GM21786 (cell line): Measurements from ENCODE around the gene RIGI.
"Not testable (repeated sequence)": the region's sequence is repeated elsewhere in the genome, so short reads cannot be mapped to it uniquely, and the experiment has no call there.

Source experiments
- ATAC-seq: cut with Tn5 transposase; IDR thresholded peaks from one replicate; pipeline ENCODE4 v1.9.1; 2021; ENCODE audit not compliant: unreplicated experiment

The RIGI gene

DNA sequence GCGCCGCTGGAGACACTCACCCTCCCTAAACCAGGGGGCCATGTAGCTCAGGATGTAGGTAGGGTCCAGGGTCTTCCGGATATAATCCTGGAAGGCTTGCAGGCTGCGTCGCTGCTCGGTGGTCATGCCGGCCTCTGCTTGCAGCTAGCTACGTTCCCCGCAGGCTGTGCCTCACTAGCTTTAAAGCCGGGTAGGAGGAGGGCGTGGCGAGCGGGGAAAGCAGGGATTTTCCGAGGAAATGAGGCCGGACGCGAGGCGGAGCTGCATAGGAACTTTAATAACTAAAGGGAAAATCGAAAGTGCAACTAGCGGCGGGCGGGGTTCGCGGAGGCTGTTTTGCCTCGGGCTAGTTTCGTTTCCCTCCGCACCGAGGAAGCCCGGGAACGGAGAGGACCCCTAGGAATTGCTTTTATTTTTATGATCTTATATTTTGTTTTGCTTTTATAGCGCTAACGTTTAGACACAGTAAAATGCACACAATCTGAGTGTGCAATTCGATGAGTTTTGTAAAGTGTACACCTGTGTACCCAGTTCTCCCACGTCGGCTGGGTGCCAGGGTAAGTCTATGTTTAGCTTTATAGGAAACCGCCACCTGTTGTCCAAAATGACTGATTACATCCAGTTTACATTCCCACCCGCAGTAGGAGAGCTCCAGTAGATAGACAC is at the start of gene RIGI:
Gene RIGI (minus strand): TSS at position 156 of the 666 bp plus-strand sequence. CDS start 30 bp downstream, at position 126.
- ATAC-seq = peak; percentile 75

GRCh38 chr9:32574858-32575257 is 48.9 kb upstream of the RIGI start:
- ATAC-seq = no peak

DNA sequence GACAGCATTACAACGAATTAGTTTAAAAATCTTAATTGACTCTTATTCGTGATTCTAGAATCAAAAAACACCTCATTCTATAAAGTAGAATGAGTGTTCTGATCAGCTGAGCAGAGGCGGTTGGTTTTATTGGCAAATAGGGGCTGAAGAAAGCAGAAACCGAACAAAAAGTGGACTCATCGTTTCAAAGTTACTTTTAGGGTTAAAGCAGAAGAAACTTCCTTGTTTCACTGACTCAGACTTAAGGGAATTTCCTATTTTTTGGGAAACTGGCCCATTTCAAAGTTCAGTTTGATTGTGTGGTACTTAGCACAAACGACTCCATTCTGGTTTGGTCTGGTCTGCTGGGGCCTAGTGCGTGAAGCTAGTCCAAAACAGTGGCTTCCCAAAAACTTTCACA is 47.8 kb upstream of the RIGI start:
- no peak for ATAC-seq

DNA sequence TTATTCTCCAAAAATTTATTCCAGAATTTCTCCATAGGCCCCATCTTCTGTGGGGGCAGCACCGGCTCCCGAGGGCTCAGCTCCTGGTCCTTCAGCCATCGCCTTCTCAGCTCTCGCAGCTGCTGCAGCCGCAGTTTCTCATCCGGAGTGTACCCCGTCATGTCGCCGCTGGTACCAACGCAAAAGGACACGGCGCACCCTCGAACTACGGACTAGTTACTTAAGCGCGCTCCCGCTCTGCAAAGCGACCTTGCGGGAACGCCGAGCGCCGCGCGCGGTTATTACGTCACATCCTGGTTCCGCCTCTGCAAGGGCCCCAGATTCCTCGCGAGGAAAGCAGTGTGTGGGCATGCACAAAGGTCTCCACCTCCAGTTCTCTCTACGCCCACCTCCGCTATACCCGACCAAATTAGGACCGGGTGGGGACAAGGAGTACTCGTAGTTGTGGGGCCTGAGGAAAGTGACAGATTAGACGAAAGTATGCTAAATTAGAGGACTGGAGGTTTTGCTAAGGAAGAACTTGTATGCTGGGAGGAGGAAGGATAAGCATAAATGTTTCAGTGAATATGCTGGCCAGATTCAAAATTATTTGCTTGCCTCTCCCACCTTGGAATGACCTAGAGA is 47.0 kb upstream of the RIGI start, which contains the start of gene NDUFB6:
Gene NDUFB6 (minus strand): TSS at position 260 of the 624 bp plus-strand sequence. CDS start 99 bp downstream, at position 161.
- ATAC-seq = peak; percentile 86

- peak; percentile 89 for ATAC-seq
Observed at GRCh38 chr9:32571969-32572899, 46.2 kb upstream of the RIGI start.

DNA sequence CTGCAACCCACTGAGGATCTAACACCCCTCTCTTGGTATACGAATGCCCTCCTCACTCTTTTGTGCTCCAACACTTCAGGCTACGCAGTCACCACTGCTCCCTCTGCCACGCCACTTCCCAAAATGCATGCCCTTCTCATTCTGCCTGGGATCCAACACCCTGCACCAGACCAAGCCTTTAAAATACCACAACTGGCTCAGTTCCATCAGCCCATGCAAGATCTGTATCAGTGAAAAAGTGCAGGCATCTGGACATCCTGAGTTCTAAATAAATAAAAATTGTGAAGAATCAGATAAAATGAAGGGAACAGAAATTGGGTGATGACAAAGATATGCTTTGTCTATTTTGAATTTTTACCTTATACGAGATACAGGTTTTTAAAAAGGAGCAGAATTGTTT is 44.3 kb upstream of the RIGI start:
- ATAC-seq = no peak

DNA sequence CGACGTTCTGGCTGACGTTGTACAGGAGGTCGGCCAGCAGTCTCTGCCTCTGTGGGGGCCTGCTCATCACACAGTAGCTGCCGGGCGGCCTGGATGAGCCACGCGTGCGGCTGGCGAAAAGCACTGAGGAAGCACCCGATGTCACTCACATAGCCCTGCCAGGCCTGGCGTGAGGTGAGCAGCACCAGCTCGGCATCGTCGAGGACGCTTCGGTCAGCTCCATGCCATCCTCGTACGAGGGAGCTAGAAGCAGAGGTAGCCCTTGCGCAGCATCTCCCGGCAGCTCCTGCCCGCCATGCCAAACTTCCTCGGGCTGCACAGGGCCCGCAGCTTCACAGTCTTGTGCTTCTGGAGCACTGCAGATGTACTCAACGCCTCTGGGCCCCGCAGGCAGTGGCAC is 40.8 kb upstream of the RIGI start:
- no peak for ATAC-seq

GRCh38 chr9:32565967-32566366 is 40.0 kb upstream of the RIGI start:
- ATAC-seq = no peak

- no peak for ATAC-seq
Observed at GRCh38 chr9:32558408-32558934, 32.5 kb upstream of the RIGI start.

DNA sequence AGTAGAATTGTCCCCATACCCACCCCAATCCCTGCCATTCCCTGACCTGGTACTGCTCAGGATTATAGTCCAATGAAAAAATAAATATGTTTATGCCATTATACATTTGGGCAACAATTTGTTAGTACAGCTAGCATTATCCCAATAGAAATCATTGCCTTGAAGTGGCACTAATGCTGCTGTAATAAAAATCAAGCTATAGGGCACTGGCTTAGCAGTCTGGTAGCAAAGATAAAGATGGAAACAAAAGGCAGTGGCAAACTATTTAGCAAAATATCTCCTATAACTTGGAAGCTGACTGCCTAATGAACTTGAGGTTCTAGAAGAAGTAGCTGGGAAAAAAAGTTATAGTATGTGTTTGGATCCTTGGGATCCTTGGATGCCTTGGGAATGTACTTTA is 28.6 kb upstream of the RIGI start:
- ATAC-seq = no peak

GRCh38 chr9:32554107-32554506 is 28.1 kb upstream of the RIGI start:
- ATAC-seq = no peak

GRCh38 chr9:32552172-32552872 is 26.3 kb upstream of the RIGI start, which contains the start of the genes SMIM27 and TOPORS:
Gene SMIM27, plus strand, starts transcription at chr9:32552327. Its CDS starts 108 bp downstream, at chr9:32552435.
Gene TOPORS, minus strand, starts transcription at chr9:32552586. Its CDS starts 150 bp downstream, at chr9:32552436.
- ATAC-seq = peak; percentile 64

DNA sequence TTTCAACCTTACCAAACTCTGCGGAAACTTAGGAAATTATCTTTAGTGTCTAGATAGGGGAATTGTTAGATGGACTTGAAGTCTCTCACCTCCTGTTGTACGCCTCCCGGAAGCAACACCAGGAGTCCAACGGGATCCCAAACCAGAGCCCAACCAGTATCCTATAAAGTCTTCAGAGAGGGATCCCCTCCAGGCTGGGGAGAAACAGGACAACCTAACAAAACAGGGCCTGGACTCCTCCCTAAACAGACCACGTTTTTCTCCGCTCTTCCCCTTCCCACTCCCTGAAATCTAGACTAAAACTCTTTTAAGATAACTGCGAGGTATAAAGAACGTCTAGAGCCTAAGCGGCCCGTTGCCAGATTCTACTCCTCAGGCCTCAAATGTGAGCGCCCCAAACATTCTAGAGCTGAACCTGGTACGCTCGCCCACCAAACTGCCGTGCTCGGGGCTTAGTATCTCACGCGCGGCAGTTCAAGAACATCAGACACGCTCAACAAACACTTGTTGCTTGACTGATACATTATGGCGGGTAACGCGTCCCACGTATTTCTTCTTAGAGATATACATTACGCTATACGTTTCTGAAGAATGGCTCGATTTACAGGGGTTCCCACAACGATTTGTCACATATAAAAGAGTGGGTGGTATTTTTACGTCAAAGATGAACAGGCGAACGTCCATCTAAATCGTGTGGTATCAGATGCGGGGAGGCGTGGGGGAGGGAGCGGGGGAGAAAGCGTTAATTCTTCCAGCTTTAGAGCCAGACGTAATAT is 25.5 kb upstream of the RIGI start:
- ATAC-seq = peak; percentile 9

- peak; percentile 61 for ATAC-seq
Observed at GRCh38 chr9:32550562-32551275, 24.7 kb upstream of the RIGI start.

DNA sequence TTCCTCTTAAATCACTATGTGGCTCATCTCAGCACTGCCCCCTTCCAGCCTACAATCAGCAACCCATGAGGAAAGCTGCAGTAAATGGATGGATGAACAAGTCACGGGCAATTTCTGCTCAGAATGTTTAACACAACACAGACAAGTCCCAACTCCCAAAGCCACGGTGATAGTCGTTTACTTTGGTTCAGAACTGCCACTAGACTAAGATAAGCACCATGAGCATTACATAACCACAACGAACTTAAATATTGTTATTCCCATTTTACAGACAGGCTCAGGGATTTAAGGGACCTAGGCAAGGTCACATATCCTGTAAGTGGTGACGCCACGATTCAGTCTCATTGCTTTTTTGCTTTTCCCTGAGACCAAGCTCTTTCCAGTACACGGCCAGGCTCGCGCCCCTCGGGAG is 24.2 kb upstream of the RIGI start:
- ATAC-seq = no peak

- ATAC-seq = not testable (repeated sequence)
Observed at GRCh38 chr9:32548213-32548612, 22.2 kb upstream of the RIGI start.

GRCh38 chr9:32545884-32546283 is 19.9 kb upstream of the RIGI start:
- ATAC-seq = no peak

GRCh38 chr9:32543047-32543446 is 17.1 kb upstream of the RIGI start:
- no peak for ATAC-seq

- ATAC-seq = no peak
Observed at GRCh38 chr9:32533816-32534215, 7.8 kb upstream of the RIGI start.
